ENCODE results near the gene ARFGEF2. TPM values are rescaled to one million over a fixed set of nuclear protein-coding genes. Genes with fewer than 3 reads are reported as not detected.

ARFGEF2 gene
- total RNA-seq, 1 donor from 2014 or later, result 24.7 TPM

DNA sequence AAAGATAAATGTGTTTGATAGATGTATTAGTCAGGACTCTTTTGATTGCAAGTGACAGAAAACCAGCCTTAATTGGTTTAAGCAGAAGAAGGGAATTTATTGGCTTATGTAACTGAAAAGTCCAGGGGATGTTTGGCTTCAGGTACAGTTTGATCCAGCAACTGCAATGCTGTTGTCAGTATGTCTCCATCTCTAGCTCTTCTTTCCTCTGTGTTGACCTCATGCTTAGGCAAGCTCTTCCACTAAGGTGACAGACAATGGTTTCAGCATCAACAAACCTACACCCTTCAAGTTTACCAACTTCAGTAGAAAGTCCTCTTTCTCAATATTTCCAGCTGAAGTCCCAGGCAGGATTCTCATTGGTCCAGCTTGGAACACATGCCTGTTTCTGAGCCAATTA lies 28.1 kb upstream of the ARFGEF2 start:
- no peaks in the 10 kb centered on the region for H3K4me1 Mint-ChIP-seq
- peaks cover 58% of the 10 kb centered on the region for H3K27me3 Mint-ChIP-seq (ENCODE audit: low read depth)
- H3K4me3 Mint-ChIP-seq, result no peak overlapping the region
- no peaks in the 10 kb centered on the region for H3K36me3 Mint-ChIP-seq
- TF ChIP-seq, protein P1, sequence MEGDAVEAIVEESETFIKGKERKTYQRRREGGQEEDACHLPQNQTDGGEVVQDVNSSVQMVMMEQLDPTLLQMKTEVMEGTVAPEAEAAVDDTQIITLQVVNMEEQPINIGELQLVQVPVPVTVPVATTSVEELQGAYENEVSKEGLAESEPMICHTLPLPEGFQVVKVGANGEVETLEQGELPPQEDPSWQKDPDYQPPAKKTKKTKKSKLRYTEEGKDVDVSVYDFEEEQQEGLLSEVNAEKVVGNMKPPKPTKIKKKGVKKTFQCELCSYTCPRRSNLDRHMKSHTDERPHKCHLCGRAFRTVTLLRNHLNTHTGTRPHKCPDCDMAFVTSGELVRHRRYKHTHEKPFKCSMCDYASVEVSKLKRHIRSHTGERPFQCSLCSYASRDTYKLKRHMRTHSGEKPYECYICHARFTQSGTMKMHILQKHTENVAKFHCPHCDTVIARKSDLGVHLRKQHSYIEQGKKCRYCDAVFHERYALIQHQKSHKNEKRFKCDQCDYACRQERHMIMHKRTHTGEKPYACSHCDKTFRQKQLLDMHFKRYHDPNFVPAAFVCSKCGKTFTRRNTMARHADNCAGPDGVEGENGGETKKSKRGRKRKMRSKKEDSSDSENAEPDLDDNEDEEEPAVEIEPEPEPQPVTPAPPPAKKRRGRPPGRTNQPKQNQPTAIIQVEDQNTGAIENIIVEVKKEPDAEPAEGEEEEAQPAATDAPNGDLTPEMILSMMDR (IDR thresholded peaks at IDR 0.05; ENCODE audit: unreplicated experiment), result no peak
- no peak overlapping the region for H3K27ac Mint-ChIP-seq
- DNase-seq (ENCODE audit: low spot score in 2 of 2, unreplicated experiment in 2 of 2), result no peak
- peaks cover 6% of the 10 kb centered on the region for H3K9me3 Mint-ChIP-seq

DNA sequence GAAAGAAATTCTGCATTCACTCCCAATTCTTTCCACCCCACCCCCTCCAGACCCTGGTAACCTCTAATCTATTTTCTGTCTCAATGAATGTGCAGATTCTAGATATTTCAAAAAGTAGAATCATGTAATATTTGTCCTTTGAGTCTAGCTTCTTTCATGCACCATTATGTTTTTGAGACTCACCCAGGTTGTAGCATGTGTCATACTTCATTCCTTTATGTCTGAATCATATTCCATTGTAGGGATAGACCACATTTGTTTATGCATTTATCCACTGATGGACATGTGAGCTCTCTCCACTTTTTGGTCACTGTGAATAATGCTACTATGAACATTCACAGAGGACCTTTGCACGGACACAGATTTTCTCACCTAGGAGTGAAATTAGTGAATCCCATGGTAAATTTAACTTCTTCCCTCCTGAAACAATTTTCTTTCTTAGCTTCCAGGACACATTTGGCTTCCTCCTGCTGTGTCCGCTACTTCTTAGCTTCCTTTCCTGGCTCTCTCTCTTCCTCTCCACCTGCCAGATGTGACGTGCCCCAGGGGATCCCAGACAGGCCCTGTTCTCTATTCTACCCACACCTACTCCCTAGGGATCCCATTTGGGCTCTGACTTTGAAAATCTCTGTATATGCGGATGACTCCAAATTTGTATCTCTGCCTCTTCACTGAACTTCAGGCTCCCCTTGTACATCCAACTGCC lies 24.1 kb upstream of the ARFGEF2 start:
- TF ChIP-seq, protein P1 (IDR thresholded peaks at IDR 0.05; ENCODE audit: unreplicated experiment), result no peak
- H3K27ac Mint-ChIP-seq, result no peak overlapping the region
- H3K36me3 Mint-ChIP-seq, result no peaks in the 10 kb centered on the region
- H3K4me3 Mint-ChIP-seq, result no peak overlapping the region
- DNase-seq (ENCODE audit: low spot score in 2 of 2, unreplicated experiment in 2 of 2), result no peak
- H3K27me3 Mint-ChIP-seq (ENCODE audit: low read depth), result peaks cover 38% of the 10 kb centered on the region
- H3K9me3 Mint-ChIP-seq, result peaks cover 6% of the 10 kb centered on the region
- H3K4me1 Mint-ChIP-seq, result no peaks in the 10 kb centered on the region

DNA sequence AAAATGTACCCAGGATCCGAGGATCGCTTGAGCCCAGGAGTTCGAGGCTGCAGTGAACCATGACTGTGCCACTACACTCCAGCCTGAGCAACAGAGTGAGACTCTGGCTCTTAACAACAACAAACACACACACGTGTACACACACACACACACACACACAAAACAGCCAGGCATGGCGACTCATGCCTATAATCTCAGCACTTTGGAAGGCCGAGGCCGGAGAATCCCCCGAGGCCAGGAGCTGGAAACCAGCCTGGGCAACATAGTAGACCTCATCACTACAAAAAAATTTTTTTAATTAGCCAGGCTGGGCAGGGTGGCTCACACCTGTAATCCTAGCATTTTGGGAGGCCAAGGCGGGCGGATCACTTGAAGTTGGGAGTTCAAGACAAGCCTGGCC lies 23.3 kb upstream of the ARFGEF2 start:
- no peaks in the 10 kb centered on the region for H3K36me3 Mint-ChIP-seq
- H3K27ac Mint-ChIP-seq, result no peak overlapping the region
- H3K4me1 Mint-ChIP-seq, result no peaks in the 10 kb centered on the region
- peaks cover 33% of the 10 kb centered on the region for H3K27me3 Mint-ChIP-seq (ENCODE audit: low read depth)
- TF ChIP-seq, protein P1 (IDR thresholded peaks at IDR 0.05; ENCODE audit: unreplicated experiment), result no peak
- H3K4me3 Mint-ChIP-seq, result no peak overlapping the region
- peaks cover 6% of the 10 kb centered on the region for H3K9me3 Mint-ChIP-seq
- DNase-seq (ENCODE audit: low spot score in 2 of 2, unreplicated experiment in 2 of 2), result no peak

DNA sequence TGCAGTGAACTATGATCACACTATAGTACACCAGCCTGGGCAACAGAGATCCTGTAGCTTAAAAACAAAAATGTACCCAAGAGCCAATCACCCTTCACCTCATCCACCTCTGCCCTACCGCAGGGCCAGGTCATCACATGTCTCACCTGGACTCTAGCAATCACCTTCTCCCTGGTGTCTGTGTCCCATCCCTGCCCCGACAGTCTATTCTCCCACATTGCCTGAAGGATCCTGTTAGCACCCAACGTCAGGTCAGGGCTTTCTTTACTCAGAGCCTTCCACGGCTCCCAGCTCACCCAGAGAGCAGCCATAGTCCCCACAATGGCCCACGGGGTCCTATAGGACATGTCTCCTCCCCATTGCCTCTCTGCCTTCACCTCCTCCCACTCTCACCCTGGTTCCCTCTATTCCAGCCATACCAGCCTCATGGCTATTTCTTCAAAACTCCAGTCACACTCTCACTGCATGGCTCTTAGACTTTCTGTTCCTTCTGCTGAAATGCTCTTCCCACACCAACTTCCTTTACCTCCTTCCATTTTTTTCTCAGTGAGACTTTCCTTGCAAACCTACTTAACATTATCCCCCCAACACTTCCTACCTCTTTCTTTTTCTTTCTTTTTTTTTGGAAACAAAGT lies 22.5 kb upstream of the ARFGEF2 start:
- no peak for DNase-seq (ENCODE audit: low spot score in 2 of 2, unreplicated experiment in 2 of 2)
- no peaks in the 10 kb centered on the region for H3K4me1 Mint-ChIP-seq
- H3K27ac Mint-ChIP-seq, result no peak overlapping the region
- no peak overlapping the region for H3K4me3 Mint-ChIP-seq
- peaks cover 28% of the 10 kb centered on the region for H3K27me3 Mint-ChIP-seq (ENCODE audit: low read depth)
- no peaks in the 10 kb centered on the region for H3K9me3 Mint-ChIP-seq
- TF ChIP-seq, protein P1 (IDR thresholded peaks at IDR 0.05; ENCODE audit: unreplicated experiment), result no peak
- H3K36me3 Mint-ChIP-seq, result no peaks in the 10 kb centered on the region

DNA sequence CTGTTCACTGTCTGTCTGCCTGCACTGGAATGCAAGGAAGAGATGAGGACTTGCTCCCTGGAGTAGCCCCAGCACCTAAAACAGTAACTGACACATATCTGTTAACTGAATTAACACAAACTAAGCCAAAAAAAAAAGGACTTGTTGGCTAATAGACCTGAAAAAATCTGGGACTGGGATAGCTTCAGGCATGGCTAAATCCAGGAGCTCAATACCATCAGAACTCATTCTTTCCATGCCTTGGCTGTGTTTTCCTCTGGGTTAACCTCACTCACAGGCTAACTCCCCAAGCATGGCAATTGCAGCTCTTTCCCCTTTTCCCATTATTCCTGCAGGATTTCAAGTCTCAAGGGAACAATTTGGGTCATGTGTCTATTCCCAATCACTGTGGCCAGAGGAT lies 21.6 kb upstream of the ARFGEF2 start:
- Mint-ChIP-seq H3K4me3 (no peak overlapping the region), H3K36me3 (no peaks in the 10 kb centered on the region), H3K9me3 (no peaks in the 10 kb centered on the region), H3K4me1 (peaks cover 6% of the 10 kb centered on the region), H3K27ac (no peak overlapping the region), H3K27me3 (ENCODE audit: low read depth) (peaks cover 31% of the 10 kb centered on the region)
- DNase-seq (ENCODE audit: low spot score in 2 of 2, unreplicated experiment in 2 of 2), result no peak
- TF ChIP-seq, protein P1 (IDR thresholded peaks at IDR 0.05; ENCODE audit: unreplicated experiment), result no peak

All from mesothelial cell of epicardium (in vitro differentiated cells).